ENCODE data around the gene ERN1. TPM values are rescaled to one million over a fixed set of nuclear protein-coding genes. Genes with fewer than 3 reads are reported as not detected.

Gene ERN1
- total RNA-seq, 1 experiment from 2014 or later: 6.5 TPM

- Mint-ChIP-seq H3K4me3 (no peak overlapping the region), H3K27ac (no peak overlapping the region), H3K36me3 (peaks cover 11% of the 10 kb centered on the region), H3K9me3 (peaks cover 4% of the 10 kb centered on the region), H3K4me1 (no peaks in the 10 kb centered on the region), H3K27me3 (ENCODE audit: low read depth) (no peaks in the 10 kb centered on the region)
- DNase-seq (ENCODE audit: low spot score) (no peak), ATAC-seq (no peak)
- ChIA-PET POLR2A (no interaction called here), CTCF (interaction anchor here (0.6 to 4.2 kb wide), 4 partner anchors 11 to 1985 kb away, joined by 4 to 28 read pairs (median 6); no protein-coding TSS in a partner anchor)
- TF ChIP-seq NFE2L1 (CRISPR knock-in tag; IDR thresholded peaks at IDR 0.05) (no peak), GABPB1 (CRISPR knock-in tag; IDR thresholded peaks at IDR 0.05) (peak; percentile 79)
Measured at GRCh38 chr17:64074704-64075426, 55.1 kb downstream of the ERN1 start.

DNA sequence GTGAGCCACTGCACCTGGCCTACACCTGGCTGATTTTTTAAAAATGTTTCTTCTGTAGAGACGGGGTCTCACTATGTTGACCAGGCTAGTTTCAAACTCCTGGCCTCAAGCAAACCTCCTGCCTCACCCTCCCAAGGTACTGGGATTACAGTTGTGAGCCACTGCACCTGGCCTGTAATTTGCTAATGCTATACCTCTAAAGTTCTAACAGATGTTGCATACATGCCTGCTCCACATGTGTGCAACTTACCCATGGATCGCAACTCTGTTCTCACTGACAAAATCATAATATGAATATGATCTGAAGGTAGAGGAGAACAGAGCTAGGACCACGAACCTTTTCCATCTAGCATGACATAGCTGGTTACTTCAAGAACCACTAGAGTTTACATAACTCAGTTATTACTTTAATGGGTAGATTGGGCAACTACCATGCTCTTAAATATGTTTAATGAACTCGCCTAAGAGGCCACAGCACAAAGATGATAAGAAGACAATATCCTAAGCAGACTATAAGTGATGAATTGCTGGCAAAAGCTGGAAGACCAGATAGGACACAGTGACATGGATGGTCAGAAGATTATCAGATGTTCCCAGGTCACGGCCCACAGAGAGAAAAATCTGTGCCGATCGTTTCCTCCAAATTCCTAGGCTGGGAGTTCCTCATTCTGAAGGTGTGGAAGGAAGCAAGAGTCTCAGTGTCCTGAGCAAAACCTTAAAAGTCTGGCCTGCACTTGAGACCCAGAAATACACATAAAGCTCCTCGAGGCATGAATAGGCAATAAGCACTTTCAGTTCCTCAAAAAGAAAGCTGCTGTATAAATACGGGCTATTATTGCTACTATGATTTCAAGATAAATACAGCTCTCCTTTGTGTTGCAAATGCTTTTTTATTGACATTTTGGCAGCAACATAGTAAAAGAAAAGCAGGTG, 55.9 kb downstream of the ERN1 start:
- peaks cover 12% of the 10 kb centered on the region for H3K9me3 Mint-ChIP-seq
- ChIA-PET POLR2A (no interaction called here), CTCF (interaction anchor here (0.6 to 4.2 kb wide), 3 partner anchors 10 to 1985 kb away, joined by 4 to 28 read pairs (median 5); no protein-coding TSS in a partner anchor)
- H3K4me3 Mint-ChIP-seq: no peak overlapping the region
- no peak overlapping the region for H3K27ac Mint-ChIP-seq
- H3K4me1 Mint-ChIP-seq: no peaks in the 10 kb centered on the region
- H3K27me3 Mint-ChIP-seq (ENCODE audit: low read depth): no peaks in the 10 kb centered on the region
- H3K36me3 Mint-ChIP-seq: peaks cover 19% of the 10 kb centered on the region
- no peak for ATAC-seq
- TF ChIP-seq OVOL2 (CRISPR knock-in tag; IDR thresholded peaks at IDR 0.05; ENCODE audit: borderline replicate concordance): no peak
- TF ChIP-seq GABPB1 (CRISPR knock-in tag; IDR thresholded peaks at IDR 0.05): peak; percentile 17; the same call in 1 of the 2 replicates
- DNase-seq (ENCODE audit: low spot score): no peak

GRCh38 chr17:64071111-64071510, 58.8 kb downstream of the ERN1 start:
- no peaks in the 10 kb centered on the region for H3K4me1 Mint-ChIP-seq
- no peak overlapping the region for H3K27ac Mint-ChIP-seq
- H3K4me3 Mint-ChIP-seq: no peak overlapping the region
- TF ChIP-seq, protein P1, sequence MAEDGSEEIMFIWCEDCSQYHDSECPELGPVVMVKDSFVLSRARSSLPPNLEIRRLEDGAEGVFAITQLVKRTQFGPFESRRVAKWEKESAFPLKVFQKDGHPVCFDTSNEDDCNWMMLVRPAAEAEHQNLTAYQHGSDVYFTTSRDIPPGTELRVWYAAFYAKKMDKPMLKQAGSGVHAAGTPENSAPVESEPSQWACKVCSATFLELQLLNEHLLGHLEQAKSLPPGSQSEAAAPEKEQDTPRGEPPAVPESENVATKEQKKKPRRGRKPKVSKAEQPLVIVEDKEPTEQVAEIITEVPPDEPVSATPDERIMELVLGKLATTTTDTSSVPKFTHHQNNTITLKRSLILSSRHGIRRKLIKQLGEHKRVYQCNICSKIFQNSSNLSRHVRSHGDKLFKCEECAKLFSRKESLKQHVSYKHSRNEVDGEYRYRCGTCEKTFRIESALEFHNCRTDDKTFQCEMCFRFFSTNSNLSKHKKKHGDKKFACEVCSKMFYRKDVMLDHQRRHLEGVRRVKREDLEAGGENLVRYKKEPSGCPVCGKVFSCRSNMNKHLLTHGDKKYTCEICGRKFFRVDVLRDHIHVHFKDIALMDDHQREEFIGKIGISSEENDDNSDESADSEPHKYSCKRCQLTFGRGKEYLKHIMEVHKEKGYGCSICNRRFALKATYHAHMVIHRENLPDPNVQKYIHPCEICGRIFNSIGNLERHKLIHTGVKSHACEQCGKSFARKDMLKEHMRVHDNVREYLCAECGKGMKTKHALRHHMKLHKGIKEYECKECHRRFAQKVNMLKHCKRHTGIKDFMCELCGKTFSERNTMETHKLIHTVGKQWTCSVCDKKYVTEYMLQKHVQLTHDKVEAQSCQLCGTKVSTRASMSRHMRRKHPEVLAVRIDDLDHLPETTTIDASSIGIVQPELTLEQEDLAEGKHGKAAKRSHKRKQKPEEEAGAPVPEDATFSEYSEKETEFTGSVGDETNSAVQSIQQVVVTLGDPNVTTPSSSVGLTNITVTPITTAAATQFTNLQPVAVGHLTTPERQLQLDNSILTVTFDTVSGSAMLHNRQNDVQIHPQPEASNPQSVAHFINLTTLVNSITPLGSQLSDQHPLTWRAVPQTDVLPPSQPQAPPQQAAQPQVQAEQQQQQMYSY (CRISPR knock-in tag; IDR thresholded peaks at IDR 0.05): no peak
- TF ChIP-seq STAT6 (CRISPR knock-in tag; conservative IDR thresholded peaks at IDR 0.05; ENCODE audit: low read depth) (no peak), NFYB (CRISPR knock-in tag; conservative IDR thresholded peaks at IDR 0.05; ENCODE audit: low read depth) (no peak), IRF2 (CRISPR knock-in tag; IDR thresholded peaks at IDR 0.05; ENCODE audit: borderline replicate concordance, low read depth) (no peak)
- POLR2A ChIA-PET: no interaction called here
- H3K27me3 Mint-ChIP-seq (ENCODE audit: low read depth): peaks cover 4% of the 10 kb centered on the region; the same call in 1 of the 2 replicates
- DNase-seq (ENCODE audit: low spot score) (no peak), ATAC-seq (no peak)
- H3K9me3 Mint-ChIP-seq: peaks cover 20% of the 10 kb centered on the region
- CTCF ChIA-PET: no interaction called here
- H3K36me3 Mint-ChIP-seq: peaks cover 28% of the 10 kb centered on the region

- TF ChIP-seq AR (CRISPR knock-in tag; IDR thresholded peaks at IDR 0.05) (no peak), CREB1 (CRISPR knock-in tag; IDR thresholded peaks at IDR 0.05) (no peak), TP53 (CRISPR knock-in tag; IDR thresholded peaks at IDR 0.05) (no peak), ZNF281 (CRISPR knock-in tag; IDR thresholded peaks at IDR 0.05) (no peak)
- TF ChIP-seq, protein P2, sequence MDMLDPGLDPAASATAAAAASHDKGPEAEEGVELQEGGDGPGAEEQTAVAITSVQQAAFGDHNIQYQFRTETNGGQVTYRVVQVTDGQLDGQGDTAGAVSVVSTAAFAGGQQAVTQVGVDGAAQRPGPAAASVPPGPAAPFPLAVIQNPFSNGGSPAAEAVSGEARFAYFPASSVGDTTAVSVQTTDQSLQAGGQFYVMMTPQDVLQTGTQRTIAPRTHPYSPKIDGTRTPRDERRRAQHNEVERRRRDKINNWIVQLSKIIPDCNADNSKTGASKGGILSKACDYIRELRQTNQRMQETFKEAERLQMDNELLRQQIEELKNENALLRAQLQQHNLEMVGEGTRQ (CRISPR knock-in tag; IDR thresholded peaks at IDR 0.05): no peak
- peaks cover 4% of the 10 kb centered on the region; the same call in 1 of the 2 replicates for H3K27me3 Mint-ChIP-seq (ENCODE audit: low read depth)
- no peak overlapping the region for H3K27ac Mint-ChIP-seq
- POLR2A ChIA-PET: no interaction called here
- H3K4me1 Mint-ChIP-seq: no peaks in the 10 kb centered on the region
- ATAC-seq (no peak), DNase-seq (ENCODE audit: low spot score) (no peak)
- H3K4me3 Mint-ChIP-seq: no peak overlapping the region
- peaks cover 28% of the 10 kb centered on the region for H3K36me3 Mint-ChIP-seq
- peaks cover 20% of the 10 kb centered on the region for H3K9me3 Mint-ChIP-seq
- CTCF ChIA-PET: no interaction called here
Measured at GRCh38 chr17:64070213-64070612, 59.7 kb downstream of the ERN1 start.

All from WTC11 (cell line).